GM18858 (cell line): ENCODE measurements around the gene ORAI3.

Experiments used
- ATAC-seq: cut with Tn5 transposase; IDR thresholded peaks from one replicate; pipeline ENCODE4 v1.9.1; 2021; ENCODE audit not compliant: unreplicated experiment

ORAI3 gene

DNA sequence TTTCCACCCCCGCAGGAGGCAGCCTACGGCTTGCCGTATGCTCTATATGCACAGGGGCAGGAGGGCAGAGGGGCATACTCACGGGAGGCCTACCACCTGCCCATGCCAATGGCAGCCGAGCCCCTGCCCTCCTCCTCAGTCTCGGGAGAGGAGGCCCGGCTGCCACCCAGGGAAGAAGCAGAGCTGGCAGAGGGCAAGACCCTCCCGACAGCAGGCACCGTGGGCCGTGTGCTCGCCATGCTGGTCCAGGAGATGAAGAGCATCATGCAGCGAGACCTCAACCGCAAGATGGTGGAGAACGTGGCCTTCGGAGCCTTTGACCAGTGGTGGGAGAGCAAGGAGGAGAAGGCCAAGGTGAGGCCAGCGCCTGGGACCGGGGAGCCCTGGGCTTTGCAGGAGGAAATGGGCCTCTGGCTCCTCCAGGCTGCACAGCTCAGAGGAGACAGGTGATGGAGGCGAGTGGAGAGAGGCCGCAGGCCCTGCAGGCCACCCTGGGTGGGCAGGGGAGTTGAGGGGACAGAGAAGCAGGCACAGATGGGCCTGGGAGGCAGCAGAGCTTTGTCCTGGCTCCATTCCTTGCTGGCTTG, 17.3 kb downstream of the ORAI3 start:
- no peak for ATAC-seq

DNA sequence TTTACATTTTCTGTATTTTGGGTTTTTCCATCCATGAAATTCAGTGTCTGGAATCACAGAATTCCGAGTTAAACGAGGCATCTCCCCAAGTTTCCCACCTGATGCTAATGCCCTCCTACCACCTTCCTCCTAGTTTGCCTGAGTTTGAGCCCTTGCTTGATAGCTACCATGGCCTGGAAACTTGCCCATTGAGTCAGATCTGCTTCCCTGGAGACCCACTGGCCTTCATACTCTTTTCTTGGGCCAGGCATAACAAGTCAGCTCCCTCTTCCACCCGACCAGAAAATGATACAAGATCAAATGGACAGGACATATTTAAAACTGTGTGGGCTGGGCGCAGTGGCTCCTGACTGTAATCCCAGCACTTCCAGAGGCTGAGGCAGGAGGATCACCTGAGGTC, 18.9 kb downstream of the ORAI3 start:
- ATAC-seq = no peak

DNA sequence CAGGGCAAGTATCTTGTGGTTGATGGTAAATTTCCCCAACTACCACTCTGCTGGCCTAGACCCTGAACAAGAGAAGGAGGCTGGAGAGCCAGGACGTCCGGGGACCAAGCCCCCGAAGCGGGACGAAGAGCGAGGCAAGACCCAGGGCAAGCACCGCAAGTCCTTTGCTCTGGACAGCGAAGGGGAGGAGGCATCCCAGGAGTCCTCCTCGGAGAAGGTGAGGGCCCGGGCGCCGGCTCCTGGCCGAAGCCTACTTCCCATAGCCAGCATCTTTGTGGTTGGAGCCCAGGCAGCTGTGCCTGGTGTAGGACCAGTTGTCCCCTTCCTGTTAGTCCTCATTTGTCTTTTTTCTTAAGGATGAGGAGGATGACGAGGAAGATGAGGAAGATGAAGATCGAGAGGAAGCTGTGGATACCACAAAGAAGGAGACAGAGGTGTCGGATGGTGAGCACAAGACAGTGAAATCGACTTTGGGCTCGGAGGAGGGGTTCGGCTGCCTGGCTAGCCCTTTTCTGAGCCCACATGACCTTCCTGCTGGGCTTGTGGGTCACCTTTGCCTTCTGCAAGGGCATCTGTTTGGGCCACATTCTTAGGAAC, 20.5 kb downstream of the ORAI3 start:
- ATAC-seq = no peak

DNA sequence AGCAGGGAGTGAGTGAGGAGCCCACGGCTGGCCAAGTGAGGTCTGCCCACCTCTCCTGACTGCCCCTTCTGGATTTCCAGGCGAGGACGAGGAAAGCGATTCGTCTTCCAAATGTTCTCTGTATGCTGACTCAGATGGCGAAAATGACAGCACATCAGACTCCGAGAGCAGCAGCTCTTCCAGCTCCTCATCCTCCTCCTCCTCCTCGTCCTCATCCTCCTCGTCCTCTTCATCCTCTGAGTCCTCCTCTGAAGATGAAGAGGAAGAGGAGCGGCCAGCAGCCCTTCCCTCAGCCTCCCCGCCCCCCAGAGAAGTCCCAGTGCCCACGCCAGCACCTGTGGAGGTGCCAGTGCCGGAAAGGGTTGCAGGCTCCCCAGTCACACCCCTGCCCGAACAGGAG, 22.4 kb downstream of the ORAI3 start:
- ATAC-seq = no peak

DNA sequence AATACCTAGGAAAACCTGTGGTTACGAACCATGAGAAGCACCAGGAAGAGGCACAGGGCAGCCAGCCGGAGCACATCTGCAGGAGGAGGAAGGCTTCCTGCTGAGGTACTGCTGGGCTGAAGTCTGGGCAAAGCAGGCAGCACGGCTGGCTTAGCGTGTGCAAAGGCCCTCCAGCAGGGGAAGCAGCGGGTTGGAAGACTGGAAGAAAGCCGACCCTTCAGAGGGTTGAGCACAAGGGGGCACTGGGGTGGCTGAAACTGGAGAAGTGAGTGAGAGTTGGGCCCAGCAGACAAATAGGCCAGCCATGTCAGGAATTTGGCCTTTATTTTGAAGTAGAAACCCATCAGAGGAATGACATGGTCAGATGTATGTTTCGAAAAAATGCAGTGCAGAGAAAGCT, 24.0 kb downstream of the ORAI3 start:
- no peak for ATAC-seq

DNA sequence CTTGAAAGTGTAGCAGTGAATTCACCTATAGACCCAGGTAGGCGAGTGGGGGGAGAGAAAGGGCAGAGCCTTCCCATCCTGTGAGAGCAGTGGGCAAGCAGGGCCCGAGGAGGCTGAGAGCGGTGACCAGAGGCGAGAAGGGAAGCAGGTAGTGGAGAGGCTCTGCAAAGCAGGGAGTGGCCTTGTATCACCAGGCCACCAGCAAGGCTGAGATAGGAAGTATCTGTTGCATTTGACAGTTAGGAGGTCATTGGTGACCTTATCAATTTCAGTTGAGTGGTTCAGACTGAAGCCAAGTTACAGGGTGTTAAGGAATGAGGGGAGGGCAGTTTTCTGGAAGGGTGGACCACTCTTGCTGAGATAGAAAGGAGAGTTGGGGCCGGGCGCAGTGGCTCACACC, 25.5 kb downstream of the ORAI3 start:
- ATAC-seq = no peak

DNA sequence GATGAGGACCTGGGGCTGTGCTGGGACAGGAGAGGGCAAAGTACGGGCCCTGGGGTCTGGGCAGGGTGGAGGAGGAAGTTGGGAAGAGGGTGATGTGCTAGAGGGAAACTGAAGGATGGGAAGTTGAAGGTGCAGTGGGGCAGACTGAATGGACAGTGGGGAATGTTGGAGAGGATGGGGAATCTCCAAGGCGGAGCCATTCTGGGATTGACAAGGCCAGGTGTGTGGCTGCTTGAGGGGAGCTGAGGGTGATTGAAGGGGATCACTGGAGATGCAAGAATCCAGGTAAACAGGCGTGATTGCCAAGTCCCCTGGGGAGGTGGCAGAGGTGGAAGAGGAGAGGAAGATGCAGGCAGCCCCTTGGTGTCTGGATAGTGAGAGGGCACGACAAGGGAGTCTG, 27.6 kb downstream of the ORAI3 start:
- no peak for ATAC-seq

DNA sequence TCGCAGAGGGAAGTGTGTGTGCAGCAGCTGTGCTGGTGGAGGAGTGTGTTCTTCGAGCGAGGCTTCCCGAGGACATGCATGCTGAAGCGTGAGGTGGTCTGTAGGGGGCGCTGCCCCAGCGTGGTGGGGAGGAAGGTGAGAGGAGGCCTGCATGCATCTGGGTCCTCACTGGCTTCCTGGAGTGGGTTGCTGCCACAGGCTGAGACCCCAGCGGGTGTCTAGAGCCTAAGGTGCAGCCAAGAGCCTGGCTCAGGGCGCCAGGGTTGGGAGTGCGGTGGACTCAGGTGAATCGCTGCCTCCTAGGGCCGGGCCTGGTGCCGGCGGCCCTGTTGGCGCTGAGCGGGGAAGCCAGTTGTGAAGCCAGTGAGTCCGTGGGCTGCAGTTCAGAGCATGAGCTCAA, 28.6 kb downstream of the ORAI3 start:
- no peak for ATAC-seq

DNA sequence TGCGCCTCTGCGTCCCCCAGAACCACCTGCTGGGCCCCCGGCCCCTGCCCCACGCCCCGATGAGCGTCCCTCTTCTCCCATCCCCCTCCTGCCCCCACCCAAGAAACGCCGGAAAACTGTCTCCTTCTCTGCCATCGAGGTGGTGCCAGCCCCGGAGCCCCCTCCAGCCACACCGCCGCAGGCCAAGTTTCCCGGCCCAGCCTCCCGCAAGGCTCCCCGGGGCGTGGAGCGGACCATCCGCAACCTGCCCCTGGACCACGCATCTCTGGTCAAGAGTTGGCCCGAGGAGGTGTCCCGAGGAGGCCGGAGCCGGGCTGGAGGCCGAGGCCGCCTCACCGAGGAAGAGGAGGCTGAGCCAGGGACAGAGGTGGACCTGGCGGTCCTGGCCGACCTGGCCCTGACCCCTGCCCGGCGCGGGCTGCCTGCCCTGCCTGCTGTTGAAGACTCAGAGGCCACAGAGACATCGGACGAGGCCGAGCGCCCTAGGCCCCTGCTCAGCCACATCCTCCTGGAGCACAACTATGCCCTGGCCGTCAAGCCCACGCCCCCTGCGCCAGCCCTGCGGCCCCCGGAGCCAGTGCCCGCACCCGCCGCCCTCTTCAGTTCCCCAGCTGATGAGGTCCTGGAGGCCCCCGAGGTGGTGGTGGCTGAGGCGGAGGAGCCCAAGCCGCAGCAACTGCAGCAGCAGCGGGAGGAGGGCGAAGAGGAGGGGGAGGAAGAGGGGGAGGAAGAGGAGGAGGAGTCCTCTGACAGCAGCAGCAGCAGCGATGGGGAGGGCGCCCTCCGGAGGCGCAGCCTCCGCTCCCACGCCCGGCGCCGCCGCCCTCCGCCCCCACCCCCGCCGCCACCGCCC, 30.5 kb downstream of the ORAI3 start:
- no peak for ATAC-seq

DNA sequence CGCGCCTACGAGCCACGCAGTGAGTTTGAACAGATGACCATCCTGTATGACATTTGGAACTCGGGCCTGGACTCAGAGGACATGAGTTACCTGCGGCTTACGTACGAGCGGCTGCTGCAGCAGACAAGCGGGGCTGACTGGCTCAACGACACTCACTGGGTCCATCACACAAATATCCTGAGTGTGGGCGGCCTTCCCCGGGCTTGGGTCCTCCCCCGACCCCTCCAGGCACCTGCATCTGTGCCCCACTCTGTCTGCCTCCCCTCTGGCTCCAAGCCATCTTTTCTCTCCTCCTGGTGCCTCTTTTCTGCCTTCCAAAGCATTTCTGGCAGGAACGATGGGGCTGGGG, 31.1 kb downstream of the ORAI3 start:
- ATAC-seq = no peak

DNA sequence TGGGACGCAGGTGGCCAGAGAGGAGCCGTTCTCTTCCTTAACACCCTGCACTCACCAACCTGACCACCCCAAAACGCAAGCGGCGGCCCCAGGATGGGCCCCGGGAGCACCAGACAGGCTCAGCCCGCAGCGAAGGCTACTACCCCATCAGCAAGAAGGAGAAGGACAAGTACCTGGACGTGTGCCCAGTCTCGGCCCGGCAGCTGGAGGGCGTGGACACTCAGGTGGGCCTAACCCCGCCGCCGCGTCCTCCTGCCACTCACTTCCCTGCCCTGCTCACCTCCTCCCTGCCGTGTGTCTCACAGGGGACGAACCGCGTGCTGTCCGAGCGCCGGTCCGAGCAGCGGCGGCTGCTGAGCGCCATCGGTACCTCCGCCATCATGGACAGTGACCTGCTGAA, 31.6 kb downstream of the ORAI3 start:
- no peak for ATAC-seq

DNA sequence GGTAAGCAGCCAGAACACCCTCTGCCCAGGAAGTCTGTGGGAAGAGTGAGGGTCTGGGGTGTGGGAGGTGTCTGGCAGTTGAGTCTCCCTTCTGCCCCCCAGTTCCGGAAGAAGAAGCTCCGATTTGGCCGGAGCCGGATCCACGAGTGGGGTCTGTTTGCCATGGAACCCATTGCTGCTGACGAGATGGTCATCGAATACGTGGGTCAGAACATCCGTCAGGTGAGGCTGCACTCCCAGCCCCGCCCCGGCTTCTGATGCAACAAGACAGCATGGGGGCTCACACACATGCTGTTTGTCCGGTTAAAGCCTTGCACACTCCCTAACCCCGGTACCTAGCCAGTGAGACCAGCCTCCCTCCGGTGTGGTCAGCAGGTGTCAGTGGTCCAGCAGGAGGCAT, 32.1 kb downstream of the ORAI3 start:
- no peak for ATAC-seq

DNA sequence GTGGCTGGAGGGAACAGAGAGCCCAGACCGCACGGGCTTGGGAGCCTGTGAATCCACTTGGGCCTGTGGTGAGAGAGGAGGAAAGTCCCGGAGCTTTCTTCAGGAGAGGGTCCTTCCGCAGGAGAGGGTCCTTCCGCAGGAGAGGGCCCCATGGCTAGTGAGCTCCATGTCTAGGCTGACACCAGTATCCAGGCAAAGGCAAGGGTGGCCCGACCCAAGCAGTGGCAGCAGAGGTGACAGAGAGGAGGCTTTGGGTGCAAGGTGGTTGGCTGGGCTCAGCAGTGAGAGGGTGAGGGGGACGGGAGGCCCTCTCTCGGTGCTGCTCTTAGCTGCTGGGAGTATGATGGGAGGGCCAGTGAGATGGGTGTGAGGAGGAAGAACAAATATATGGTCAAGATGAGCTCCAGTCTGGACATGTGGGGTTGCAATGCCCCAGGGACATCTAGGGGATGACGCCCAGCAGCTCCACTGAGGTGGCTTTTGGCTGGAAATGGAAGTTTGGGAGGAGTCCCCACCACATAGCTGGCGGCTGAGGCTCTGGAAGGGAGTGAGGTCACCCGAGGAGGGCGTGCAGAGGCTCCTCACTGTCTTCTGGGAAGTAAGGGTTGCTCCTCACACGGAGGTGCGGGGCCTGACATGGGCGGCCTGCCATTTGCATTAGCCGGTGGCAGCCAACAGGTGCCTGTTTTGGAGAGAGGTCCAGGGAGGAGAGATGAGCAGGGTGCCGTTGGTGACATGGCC, 33.9 kb downstream of the ORAI3 start:
- ATAC-seq = no peak

DNA sequence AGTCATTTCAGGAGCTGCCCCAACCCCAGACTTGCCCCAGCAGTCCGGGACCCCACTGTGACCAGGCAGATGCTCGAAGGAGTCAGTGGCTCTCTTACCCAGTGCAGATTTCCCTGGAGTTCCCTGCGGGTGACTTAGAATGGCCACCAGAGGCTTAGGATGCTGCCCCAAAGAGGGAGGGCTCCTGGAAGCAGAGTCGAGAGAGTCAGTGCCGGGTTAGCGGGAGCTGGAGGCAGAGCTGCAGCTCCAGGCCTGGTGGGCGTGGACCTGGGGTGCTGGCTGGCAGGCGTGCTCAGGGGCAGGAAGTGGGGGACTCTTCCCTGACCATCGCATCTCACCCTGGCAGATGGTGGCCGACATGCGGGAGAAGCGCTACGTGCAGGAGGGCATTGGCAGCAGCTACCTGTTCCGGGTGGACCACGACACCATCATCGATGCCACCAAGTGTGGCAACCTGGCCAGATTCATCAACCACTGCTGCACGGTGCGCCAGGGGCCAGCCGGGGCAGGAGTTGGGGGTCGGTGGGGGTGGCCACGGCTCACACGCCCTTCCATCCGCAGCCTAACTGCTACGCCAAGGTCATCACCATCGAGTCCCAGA, 34.5 kb downstream of the ORAI3 start:
- no peak for ATAC-seq

DNA sequence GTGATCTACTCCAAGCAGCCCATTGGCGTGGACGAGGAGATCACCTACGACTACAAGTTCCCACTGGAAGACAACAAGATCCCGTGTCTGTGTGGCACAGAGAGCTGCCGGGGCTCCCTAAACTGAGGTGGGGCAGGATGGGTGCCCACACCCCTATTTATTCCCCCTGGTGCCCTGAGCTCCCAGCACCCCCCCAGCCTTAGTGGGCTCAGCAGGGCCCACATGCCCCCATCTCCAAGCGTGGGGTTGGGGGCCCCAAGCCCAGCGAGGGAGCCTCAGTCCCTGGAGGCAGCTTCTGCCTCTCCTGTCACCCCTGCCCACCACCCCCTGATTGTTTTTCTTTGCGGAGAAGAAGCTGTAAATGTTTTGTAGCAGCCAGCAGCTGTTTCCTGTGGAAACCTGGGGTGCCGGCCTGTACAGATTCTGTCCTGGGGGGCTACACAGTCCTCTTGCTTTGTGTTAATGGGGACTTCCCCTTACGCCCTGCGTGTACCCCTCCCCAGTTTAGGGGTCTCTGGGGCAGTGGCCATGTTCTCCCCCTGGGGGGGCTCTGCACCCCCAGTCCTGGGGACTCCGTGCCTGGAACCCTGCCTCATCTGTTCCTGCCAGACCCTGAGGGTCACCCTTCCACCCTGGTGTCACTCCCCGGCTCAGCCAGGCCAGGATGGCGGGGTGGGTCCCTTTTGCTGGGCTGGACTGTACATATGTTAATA, 35.2 kb downstream of the ORAI3 start:
- ATAC-seq = no peak

DNA sequence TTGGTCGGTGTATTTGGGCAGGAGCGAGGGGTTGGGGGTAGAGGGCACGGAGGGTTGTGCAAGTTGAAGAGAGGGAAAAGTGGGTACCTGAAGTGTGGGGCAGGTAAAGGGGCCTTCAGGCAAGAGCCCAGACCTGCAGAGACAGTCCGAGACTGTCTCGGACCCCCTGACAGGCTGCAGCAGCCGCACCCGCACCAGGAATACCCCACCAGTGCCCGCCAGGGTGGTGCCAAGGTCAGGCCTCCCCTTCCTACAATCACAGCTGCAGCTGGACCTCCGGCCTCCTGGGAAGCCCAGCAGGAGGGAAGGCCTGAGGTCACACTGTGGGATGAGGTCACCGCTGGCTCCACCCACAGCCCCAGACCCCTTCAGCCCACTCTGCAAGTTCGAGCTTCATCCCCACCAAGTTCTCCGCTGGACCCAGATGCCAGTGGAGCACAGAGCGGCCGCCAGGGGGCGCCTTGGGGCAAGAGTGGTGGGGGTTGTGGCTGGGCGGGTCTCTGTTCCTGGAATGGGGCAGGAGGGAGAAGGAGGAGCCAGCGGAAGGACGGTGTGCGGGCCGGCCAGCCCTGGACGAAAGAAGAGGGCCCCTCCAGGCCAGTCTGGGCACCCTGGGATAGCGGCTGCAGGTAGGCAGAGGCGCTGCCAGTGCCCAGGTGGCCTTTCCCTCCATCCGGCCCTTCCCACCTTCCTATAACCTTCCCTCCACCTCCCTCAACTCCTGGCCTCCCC, 36.0 kb downstream of the ORAI3 start, which contains the start of gene HSD3B7:
Gene HSD3B7 (plus strand): TSS at position 539 of the 732 bp plus-strand sequence. CDS start 452 bp downstream, outside the sequence.
- no peak for ATAC-seq

DNA sequence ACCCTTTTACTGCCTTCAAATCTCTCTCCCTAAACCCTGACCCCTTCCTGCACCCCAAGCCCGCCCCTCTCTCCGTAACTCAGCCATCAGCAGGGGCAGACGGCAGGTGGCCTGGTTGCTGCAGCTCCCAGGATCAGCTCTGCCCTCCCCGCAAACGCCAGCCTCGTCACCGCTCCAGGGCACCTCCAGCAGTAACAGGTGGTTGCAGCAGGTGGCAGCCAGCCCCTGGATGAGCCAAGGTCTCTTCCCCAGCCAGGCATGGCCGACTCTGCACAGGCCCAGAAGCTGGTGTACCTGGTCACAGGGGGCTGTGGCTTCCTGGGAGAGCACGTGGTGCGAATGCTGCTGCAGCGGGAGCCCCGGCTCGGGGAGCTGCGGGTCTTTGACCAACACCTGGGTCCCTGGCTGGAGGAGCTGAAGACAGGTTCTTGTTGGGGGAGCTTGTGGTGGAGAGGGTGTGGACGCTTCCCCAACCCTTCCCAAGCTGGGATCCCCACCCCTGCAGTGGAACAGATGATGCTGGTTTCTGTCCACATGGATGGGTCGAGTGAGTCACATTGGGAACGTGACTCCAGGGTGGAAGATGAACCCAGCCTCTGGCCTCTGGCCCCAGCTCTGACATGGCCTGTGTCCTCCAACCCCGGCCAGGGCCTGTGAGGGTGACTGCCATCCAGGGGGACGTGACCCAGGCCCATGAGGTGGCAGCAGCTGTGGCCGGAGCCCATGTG, 36.7 kb downstream of the ORAI3 start:
- no peak for ATAC-seq

DNA sequence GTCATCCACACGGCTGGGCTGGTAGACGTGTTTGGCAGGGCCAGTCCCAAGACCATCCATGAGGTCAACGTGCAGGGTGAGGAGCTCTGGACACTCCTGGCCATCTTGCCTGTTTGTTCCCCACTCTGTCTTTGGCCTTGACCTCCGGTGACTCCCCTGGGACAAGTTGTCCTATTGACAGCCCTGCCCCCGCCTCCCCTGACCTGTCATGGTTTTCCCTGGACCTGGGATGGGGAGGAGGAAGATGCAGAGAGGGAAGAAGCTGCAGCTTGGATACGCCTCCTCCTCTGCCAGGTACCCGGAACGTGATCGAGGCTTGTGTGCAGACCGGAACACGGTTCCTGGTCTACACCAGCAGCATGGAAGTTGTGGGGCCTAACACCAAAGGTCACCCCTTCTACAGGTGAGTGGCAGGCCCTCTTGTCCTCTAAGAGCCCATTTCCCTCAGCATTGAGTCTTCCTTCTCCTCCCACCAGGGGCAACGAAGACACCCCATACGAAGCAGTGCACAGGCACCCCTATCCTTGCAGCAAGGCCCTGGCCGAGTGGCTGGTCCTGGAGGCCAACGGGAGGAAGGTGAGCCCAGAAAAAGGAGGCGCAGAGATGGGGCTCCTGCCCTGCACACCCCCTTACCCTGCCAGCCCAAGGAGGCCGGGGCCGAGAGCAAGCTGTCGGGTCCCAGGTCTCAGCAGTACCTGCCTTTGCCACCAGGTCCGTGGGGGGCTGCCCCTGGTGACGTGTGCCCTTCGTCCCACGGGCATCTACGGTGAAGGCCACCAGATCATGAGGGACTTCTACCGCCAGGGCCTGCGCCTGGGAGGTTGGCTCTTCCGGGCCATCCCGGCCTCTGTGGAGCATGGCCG, 37.5 kb downstream of the ORAI3 start:
- ATAC-seq = no peak
